A549 treated with Mapracorat at 1 μM for 4 hours (cell line): ENCODE data around the gene MAGI3. TPM values are rescaled to one million over a fixed set of nuclear protein-coding genes. Genes with fewer than 3 reads are reported as not detected.

Source experiments
- total RNA-seq: library from RNA; stranded (reverse); fragments of 200-300 nt; extraction: Qiagen RNA extraction; gene quantifications from 5 replicates; pipeline ENCODE4 v1.2.3, GENCODE V29; 2022

Gene MAGI3
- total RNA-seq, result 3.4 to 4.8 TPM (median 3.6 TPM) in 5 replicates

GRCh38 chr1:113389953-113390834, at the start of gene MAGI3:
MAGI3 (plus strand) TSS chr1:113390515; CDS start chr1:113391034, 519 bp downstream.

